ENCODE measurements around the gene RHEB. TPM values are rescaled to one million over a fixed set of nuclear protein-coding genes. Genes with fewer than 3 reads are reported as not detected.

The RHEB gene
- total and polyA plus RNA-seq, 2 of the 13 experiments (the other 11 are each of a cell fraction or from before 2014, with no cell fraction given): 55.0 to 77.6 TPM

DNA sequence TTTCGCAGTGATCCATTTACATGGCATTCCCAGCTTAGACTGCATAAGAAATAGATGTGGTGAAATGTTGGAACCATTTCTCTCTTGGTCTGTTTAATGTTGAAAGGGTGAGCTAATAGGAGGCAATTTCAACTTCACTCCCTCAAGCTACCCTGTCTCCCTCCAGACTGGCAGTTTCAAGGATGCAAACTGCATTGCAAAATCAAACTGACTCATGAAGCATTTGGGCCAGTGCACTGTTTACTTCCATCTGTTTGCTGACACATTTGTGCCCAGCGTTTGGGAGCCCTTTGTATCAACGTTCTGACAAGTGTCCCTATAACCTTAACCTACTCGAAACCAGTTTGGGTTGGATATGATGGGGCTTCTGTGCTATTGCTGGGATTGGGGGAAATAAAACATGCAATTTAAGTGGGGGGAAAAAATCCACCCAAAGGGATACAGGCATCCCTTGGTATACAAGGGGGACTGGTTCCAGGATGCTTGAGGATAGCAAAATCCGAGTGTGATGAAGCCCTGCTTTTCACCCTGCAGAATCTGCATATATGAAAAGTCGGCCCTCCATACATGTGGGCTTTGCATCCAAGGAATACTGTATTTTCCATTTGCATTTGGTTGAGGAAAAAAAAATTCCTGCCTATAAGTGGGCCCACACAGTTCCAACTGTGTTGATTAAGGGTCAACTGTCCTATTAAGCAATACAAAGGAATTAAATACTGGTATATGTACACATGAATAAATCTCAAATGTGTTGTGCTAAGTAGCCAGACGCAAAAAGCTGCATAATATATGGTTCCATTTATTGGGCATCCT lies 15.6 kb downstream of the RHEB start (continued):
- TF ChIP-seq, protein P1, sequence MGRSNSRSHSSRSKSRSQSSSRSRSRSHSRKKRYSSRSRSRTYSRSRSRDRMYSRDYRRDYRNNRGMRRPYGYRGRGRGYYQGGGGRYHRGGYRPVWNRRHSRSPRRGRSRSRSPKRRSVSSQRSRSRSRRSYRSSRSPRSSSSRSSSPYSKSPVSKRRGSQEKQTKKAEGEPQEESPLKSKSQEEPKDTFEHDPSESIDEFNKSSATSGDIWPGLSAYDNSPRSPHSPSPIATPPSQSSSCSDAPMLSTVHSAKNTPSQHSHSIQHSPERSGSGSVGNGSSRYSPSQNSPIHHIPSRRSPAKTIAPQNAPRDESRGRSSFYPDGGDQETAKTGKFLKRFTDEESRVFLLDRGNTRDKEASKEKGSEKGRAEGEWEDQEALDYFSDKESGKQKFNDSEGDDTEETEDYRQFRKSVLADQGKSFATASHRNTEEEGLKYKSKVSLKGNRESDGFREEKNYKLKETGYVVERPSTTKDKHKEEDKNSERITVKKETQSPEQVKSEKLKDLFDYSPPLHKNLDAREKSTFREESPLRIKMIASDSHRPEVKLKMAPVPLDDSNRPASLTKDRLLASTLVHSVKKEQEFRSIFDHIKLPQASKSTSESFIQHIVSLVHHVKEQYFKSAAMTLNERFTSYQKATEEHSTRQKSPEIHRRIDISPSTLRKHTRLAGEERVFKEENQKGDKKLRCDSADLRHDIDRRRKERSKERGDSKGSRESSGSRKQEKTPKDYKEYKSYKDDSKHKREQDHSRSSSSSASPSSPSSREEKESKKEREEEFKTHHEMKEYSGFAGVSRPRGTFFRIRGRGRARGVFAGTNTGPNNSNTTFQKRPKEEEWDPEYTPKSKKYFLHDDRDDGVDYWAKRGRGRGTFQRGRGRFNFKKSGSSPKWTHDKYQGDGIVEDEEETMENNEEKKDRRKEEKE (IDR thresholded peaks at IDR 0.05): no peak
- no peak for TF ChIP-seq ZNF234 (CRISPR knock-in tag; conservative IDR thresholded peaks at IDR 0.05)
- TF ChIP-seq ZFP36L2 (CRISPR knock-in tag; IDR thresholded peaks at IDR 0.05): no peak
- TF ChIP-seq, protein P2, sequence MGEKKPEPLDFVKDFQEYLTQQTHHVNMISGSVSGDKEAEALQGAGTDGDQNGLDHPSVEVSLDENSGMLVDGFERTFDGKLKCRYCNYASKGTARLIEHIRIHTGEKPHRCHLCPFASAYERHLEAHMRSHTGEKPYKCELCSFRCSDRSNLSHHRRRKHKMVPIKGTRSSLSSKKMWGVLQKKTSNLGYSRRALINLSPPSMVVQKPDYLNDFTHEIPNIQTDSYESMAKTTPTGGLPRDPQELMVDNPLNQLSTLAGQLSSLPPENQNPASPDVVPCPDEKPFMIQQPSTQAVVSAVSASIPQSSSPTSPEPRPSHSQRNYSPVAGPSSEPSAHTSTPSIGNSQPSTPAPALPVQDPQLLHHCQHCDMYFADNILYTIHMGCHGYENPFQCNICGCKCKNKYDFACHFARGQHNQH (CRISPR knock-in tag; IDR thresholded peaks at IDR 0.05): no peak
- no peak for TF ChIP-seq KDM5A (IDR thresholded peaks at IDR 0.05; ENCODE audit: borderline replicate concordance, low read length)
- no peak for TF ChIP-seq CREB1 (IDR thresholded peaks at IDR 0.05)
- no peak for TF ChIP-seq CREB1 (CRISPR knock-in tag; IDR thresholded peaks at IDR 0.05)
- TF ChIP-seq ZNF253 (CRISPR knock-in tag; IDR thresholded peaks at IDR 0.05; ENCODE audit: borderline replicate concordance): no peak
- TF ChIP-seq, protein P3, sequence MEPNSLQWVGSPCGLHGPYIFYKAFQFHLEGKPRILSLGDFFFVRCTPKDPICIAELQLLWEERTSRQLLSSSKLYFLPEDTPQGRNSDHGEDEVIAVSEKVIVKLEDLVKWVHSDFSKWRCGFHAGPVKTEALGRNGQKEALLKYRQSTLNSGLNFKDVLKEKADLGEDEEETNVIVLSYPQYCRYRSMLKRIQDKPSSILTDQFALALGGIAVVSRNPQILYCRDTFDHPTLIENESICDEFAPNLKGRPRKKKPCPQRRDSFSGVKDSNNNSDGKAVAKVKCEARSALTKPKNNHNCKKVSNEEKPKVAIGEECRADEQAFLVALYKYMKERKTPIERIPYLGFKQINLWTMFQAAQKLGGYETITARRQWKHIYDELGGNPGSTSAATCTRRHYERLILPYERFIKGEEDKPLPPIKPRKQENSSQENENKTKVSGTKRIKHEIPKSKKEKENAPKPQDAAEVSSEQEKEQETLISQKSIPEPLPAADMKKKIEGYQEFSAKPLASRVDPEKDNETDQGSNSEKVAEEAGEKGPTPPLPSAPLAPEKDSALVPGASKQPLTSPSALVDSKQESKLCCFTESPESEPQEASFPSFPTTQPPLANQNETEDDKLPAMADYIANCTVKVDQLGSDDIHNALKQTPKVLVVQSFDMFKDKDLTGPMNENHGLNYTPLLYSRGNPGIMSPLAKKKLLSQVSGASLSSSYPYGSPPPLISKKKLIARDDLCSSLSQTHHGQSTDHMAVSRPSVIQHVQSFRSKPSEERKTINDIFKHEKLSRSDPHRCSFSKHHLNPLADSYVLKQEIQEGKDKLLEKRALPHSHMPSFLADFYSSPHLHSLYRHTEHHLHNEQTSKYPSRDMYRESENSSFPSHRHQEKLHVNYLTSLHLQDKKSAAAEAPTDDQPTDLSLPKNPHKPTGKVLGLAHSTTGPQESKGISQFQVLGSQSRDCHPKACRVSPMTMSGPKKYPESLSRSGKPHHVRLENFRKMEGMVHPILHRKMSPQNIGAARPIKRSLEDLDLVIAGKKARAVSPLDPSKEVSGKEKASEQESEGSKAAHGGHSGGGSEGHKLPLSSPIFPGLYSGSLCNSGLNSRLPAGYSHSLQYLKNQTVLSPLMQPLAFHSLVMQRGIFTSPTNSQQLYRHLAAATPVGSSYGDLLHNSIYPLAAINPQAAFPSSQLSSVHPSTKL (CRISPR knock-in tag; IDR thresholded peaks at IDR 0.05): peak; percentile 78
- TF ChIP-seq, protein P4, sequence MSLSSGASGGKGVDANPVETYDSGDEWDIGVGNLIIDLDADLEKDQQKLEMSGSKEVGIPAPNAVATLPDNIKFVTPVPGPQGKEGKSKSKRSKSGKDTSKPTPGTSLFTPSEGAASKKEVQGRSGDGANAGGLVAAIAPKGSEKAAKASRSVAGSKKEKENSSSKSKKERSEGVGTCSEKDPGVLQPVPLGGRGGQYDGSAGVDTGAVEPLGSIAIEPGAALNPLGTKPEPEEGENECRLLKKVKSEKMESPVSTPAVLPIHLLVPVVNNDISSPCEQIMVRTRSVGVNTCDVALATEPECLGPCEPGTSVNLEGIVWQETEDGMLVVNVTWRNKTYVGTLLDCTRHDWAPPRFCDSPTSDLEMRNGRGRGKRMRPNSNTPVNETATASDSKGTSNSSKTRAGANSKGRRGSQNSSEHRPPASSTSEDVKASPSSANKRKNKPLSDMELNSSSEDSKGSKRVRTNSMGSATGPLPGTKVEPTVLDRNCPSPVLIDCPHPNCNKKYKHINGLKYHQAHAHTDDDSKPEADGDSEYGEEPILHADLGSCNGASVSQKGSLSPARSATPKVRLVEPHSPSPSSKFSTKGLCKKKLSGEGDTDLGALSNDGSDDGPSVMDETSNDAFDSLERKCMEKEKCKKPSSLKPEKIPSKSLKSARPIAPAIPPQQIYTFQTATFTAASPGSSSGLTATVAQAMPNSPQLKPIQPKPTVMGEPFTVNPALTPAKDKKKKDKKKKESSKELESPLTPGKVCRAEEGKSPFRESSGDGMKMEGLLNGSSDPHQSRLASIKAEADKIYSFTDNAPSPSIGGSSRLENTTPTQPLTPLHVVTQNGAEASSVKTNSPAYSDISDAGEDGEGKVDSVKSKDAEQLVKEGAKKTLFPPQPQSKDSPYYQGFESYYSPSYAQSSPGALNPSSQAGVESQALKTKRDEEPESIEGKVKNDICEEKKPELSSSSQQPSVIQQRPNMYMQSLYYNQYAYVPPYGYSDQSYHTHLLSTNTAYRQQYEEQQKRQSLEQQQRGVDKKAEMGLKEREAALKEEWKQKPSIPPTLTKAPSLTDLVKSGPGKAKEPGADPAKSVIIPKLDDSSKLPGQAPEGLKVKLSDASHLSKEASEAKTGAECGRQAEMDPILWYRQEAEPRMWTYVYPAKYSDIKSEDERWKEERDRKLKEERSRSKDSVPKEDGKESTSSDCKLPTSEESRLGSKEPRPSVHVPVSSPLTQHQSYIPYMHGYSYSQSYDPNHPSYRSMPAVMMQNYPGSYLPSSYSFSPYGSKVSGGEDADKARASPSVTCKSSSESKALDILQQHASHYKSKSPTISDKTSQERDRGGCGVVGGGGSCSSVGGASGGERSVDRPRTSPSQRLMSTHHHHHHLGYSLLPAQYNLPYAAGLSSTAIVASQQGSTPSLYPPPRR (CRISPR knock-in tag; IDR thresholded peaks at IDR 0.05; ENCODE audit: borderline replicate concordance): no peak
- peak; percentile 86 for TF ChIP-seq FOXA3 (CRISPR knock-in tag; IDR thresholded peaks at IDR 0.05)
- TF ChIP-seq, protein P5, sequence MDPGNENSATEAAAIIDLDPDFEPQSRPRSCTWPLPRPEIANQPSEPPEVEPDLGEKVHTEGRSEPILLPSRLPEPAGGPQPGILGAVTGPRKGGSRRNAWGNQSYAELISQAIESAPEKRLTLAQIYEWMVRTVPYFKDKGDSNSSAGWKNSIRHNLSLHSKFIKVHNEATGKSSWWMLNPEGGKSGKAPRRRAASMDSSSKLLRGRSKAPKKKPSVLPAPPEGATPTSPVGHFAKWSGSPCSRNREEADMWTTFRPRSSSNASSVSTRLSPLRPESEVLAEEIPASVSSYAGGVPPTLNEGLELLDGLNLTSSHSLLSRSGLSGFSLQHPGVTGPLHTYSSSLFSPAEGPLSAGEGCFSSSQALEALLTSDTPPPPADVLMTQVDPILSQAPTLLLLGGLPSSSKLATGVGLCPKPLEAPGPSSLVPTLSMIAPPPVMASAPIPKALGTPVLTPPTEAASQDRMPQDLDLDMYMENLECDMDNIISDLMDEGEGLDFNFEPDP (CRISPR knock-in tag; conservative IDR thresholded peaks at IDR 0.05): no peak
- TF ChIP-seq ATRX (CRISPR knock-in tag; IDR thresholded peaks at IDR 0.05; ENCODE audit: borderline replicate concordance): no peak
- no peak for TF ChIP-seq ZNF569 (CRISPR knock-in tag; IDR thresholded peaks at IDR 0.05; ENCODE audit: borderline replicate concordance)

All from HepG2 (cell line).